NCI-H2107 (cell line): ENCODE results near the gene NARF.
"Not testable (repeated sequence)": the region's sequence is repeated elsewhere in the genome, so short reads cannot be mapped to it uniquely, and the experiment has no call there.

Source experiments
- DNase-seq: peaks from one replicate; lab custom pipeline; 2025; lab: John Stamatoyannopoulos, UW

Gene NARF

GRCh38 chr17:82447876-82448275 is 10.7 kb upstream of the NARF start:
- DNase-seq = no peak

- DNase-seq = no peak
Measured at GRCh38 chr17:82449131-82449882, 9.2 kb upstream of the NARF start.

- no peak for DNase-seq
Measured at GRCh38 chr17:82449883-82450356, 8.6 kb upstream of the NARF start.

- DNase-seq = peak; percentile 95
Measured at GRCh38 chr17:82450357-82451106, 8.0 kb upstream of the NARF start, which contains the start of gene CYBC1. TSS of gene CYBC1 (minus strand) at chr17:82450752. CDS start at chr17:82449254, 1,498 bp downstream.

- DNase-seq = no peak
Measured at GRCh38 chr17:82452162-82452561, 6.4 kb upstream of the NARF start.

GRCh38 chr17:82453151-82453550 is 5.4 kb upstream of the NARF start:
- DNase-seq = not testable (repeated sequence)

GRCh38 chr17:82453706-82454105 is 4.8 kb upstream of the NARF start:
- DNase-seq = not testable (repeated sequence)

GRCh38 chr17:82457073-82457928 is 1.2 kb upstream of the NARF start:
- no peak for DNase-seq

- no peak for DNase-seq
Measured at GRCh38 chr17:82457929-82458178, 687 bp upstream of the NARF start.

GRCh38 chr17:82458885-82459424 is 414 bp downstream of the NARF start:
- no peak for DNase-seq

- DNase-seq = not testable (repeated sequence)
Measured at GRCh38 chr17:82459936-82460335, 1.4 kb downstream of the NARF start.

- DNase-seq = no peak
Measured at GRCh38 chr17:82461827-82462524, 3.4 kb downstream of the NARF start.

- DNase-seq = no peak
Measured at GRCh38 chr17:82463391-82463790, 4.8 kb downstream of the NARF start.

GRCh38 chr17:82463925-82464566 is 5.5 kb downstream of the NARF start:
- DNase-seq = no peak

- DNase-seq = no peak
Measured at GRCh38 chr17:82464567-82464929, 6.0 kb downstream of the NARF start.

GRCh38 chr17:82465023-82465603 is 6.6 kb downstream of the NARF start:
- DNase-seq = no peak

GRCh38 chr17:82468692-82469091 is 10.2 kb downstream of the NARF start:
- DNase-seq = no peak

GRCh38 chr17:82470065-82470464 is 11.5 kb downstream of the NARF start:
- DNase-seq = no peak

GRCh38 chr17:82474223-82475010 is 15.9 kb downstream of the NARF start:
- no peak for DNase-seq

- DNase-seq = no peak
Measured at GRCh38 chr17:82475458-82475857, 16.9 kb downstream of the NARF start.
